H1 (cell line): ENCODE data around the gene NOP16. TPM values are rescaled to one million over a fixed set of nuclear protein-coding genes. Genes with fewer than 3 reads are reported as not detected.
A peak's percentile ranks its signal among the peaks of the same experiment; 100 is the strongest.

ENCODE experiments used
- CTCF ChIA-PET: fragments of 300-600 bp; sonication (Branson Sonifier 250); formaldehyde crosslinking; loops from one replicate; lab custom pipeline; 2021; ENCODE audit not compliant: partially characterized antibody; lab: Charles Lee
- POLR2A ChIA-PET: fragments of 300-600 bp; sonication (Branson Sonifier 250); formaldehyde crosslinking; loops from one replicate; lab custom pipeline; 2021; ENCODE audit warnings: inconsistent platforms; ENCODE audit not compliant: partially characterized antibody; lab: Charles Lee
- DNase-seq, 2 experiments: peaks; one replicate each; pipeline versions ENCODE4 v3.0.0 to v3.0.0-alpha.2; 2010 to 2022; ENCODE audit warnings: low spot score in 2 of 2, low read depth in 1 of 2, mixed read lengths in 1 of 2
- FAIRE-seq: peaks from 2 replicates; lab custom pipeline; 2011; peaks lifted over from hg19 to GRCh38; lab: Jason Lieb, UNC
- H2AFZ ChIP-seq: 2 replicates; pipeline ENCODE4 v1.8.1; 2012; ENCODE audit warnings: low read length, inconsistent platforms
- H2AK5ac ChIP-seq: 2 replicates; pipeline ENCODE4 v1.6.1; 2013; ENCODE audit warnings: low read depth, low read length
- H2BK120ac ChIP-seq: replicated peaks from 2 replicates; pipeline ENCODE3; 2013; ENCODE audit warnings: low read depth, low read length, inconsistent platforms
- H2BK12ac ChIP-seq: 2 replicates; pipeline ENCODE4 v1.6.1; 2013; ENCODE audit warnings: low read depth, low read length
- H2BK15ac ChIP-seq: 2 replicates; pipeline ENCODE4 v1.6.1; 2013; ENCODE audit warnings: low read length
- H2BK20ac ChIP-seq: 2 replicates; pipeline ENCODE4 v1.6.1; 2013; ENCODE audit warnings: low read length
- H2BK5ac ChIP-seq: 2 replicates; pipeline ENCODE4 v1.6.1; 2013; ENCODE audit warnings: low read depth, low read length
- H3K14ac ChIP-seq: 2 replicates; pipeline ENCODE4 v1.6.1; 2013; ENCODE audit warnings: inconsistent platforms; ENCODE audit not compliant: insufficient read length
- H3K18ac ChIP-seq: 2 replicates; pipeline ENCODE4 v1.6.1; 2013; ENCODE audit warnings: low read length; ENCODE audit errors: extremely low read depth
- H3K23ac ChIP-seq: 2 replicates; pipeline ENCODE4 v1.6.1; 2013; ENCODE audit warnings: inconsistent platforms; ENCODE audit not compliant: insufficient read length
- H3K23me2 ChIP-seq: 2 replicates; pipeline ENCODE4 v1.6.1; 2013; ENCODE audit warnings: low read depth, low read length
- H3K27ac ChIP-seq: 2 replicates; pipeline ENCODE4 v1.6.1; 2011; ENCODE audit warnings: low read depth, low read length, inconsistent platforms
- H3K27me3 ChIP-seq, 4 experiments: replicated peaks in 1 of 4; 1 replicate in 1 of 4; 2 replicates in 3 of 4; pipeline versions ENCODE4 v1.6.1 to v1.8.1; 2011 to 2013; ENCODE audit warnings: low read length in 3 of 4, mild to moderate bottlenecking in 3 of 4, inconsistent platforms in 2 of 4, mixed read lengths in 2 of 4, moderate library complexity in 1 of 4; ENCODE audit not compliant: control insufficient read depth in 3 of 4, insufficient read depth in 3 of 4; ENCODE audit errors: extremely low read depth in 1 of 4
- H3K36me3 ChIP-seq, 4 experiments: 2 replicates each; pipeline versions ENCODE4 v1.6.1 to v1.8.1; 2011 to 2013; ENCODE audit warnings: mild to moderate bottlenecking in 4 of 4, low read length in 3 of 4, moderate library complexity in 2 of 4, control low read depth in 1 of 4, inconsistent platforms in 1 of 4; ENCODE audit not compliant: insufficient read depth in 4 of 4, control insufficient read depth in 2 of 4
- H3K4ac ChIP-seq: replicated peaks from 2 replicates; pipeline ENCODE3; 2013; ENCODE audit warnings: low read length, low read depth, mixed read lengths, inconsistent platforms; ENCODE audit not compliant: insufficient read length
- H3K4me1 ChIP-seq, 4 experiments: replicated peaks in 1 of 4; 1 replicate in 1 of 4; 2 replicates in 3 of 4; pipeline versions ENCODE4 v1.6.1 to v1.8.1; 2011 to 2013; ENCODE audit warnings: low read length in 3 of 4, inconsistent platforms in 2 of 4, mixed read lengths in 1 of 4; ENCODE audit not compliant: insufficient read depth in 4 of 4, control insufficient read depth in 3 of 4
- H3K4me2 ChIP-seq, 2 experiments: 2 replicates each; pipeline versions ENCODE4 v1.6.1 to v1.8.1; 2011 to 2013; ENCODE audit warnings: low read depth in 2 of 2, low read length in 2 of 2, control low read depth in 1 of 2, inconsistent platforms in 1 of 2, mild to moderate bottlenecking in 1 of 2; ENCODE audit not compliant: insufficient read depth in 1 of 2
- H3K4me3 ChIP-seq, 4 experiments: fragments of 200-600, 300-600 bp in 1 of 4; sonication (generic), shearing (Covaris generic), sonication (Bioruptor Twin) in 1 of 4; 2 replicates each; pipeline versions ENCODE4 v1.5.1 to v1.8.1; 2011 to 2016; ENCODE audit warnings: low read length in 4 of 4, low read depth in 3 of 4, control low read depth in 2 of 4, inconsistent platforms in 2 of 4, mild to moderate bottlenecking in 2 of 4, mixed read lengths in 1 of 4, moderate library complexity in 1 of 4; ENCODE audit not compliant: insufficient read depth in 2 of 4; ENCODE audit errors: extremely low read depth in 1 of 4
- H3K56ac ChIP-seq: replicated peaks from 2 replicates; pipeline ENCODE3; 2013; ENCODE audit warnings: low read depth, mild to moderate bottlenecking, mixed read lengths, low read length, inconsistent platforms; ENCODE audit not compliant: insufficient read length
- H3K79me1 ChIP-seq: 2 replicates; pipeline ENCODE4 v1.6.1; 2013; ENCODE audit warnings: low read depth, low read length, control low read depth
- H3K79me2 ChIP-seq, 2 experiments: 2 replicates each; pipeline versions ENCODE4 v1.6.1 to v1.8.1; 2012 to 2013; ENCODE audit warnings: low read length in 2 of 2, mild to moderate bottlenecking in 2 of 2, inconsistent platforms in 1 of 2; ENCODE audit not compliant: insufficient read depth in 2 of 2, control insufficient read depth in 1 of 2
- H3K9ac ChIP-seq, 4 experiments: replicated peaks in 1 of 4; 1 replicate in 1 of 4; 2 replicates in 3 of 4; pipeline versions ENCODE4 v1.6.1 to v1.8.1; 2011 to 2013; ENCODE audit warnings: low read depth in 3 of 4, low read length in 3 of 4, control low read depth in 2 of 4, mild to moderate bottlenecking in 2 of 4, moderate library complexity in 2 of 4, inconsistent platforms in 1 of 4; ENCODE audit errors: extremely low read depth in 1 of 4
- H3K9me3 ChIP-seq, 2 experiments: 2 replicates each; pipeline versions ENCODE4 v1.6.1 to v1.8.1; 2012 to 2013; ENCODE audit warnings: mild to moderate bottlenecking in 2 of 2, moderate library complexity in 2 of 2, control low read depth in 1 of 2, inconsistent platforms in 1 of 2, low read depth in 1 of 2, low read length in 1 of 2, mixed read lengths in 1 of 2; ENCODE audit not compliant: insufficient read depth in 2 of 2
- H4K20me1 ChIP-seq, 2 experiments: replicated peaks in 1 of 2; 2 replicates each; pipeline versions ENCODE3 to v1.8.1; 2011 to 2013; ENCODE audit warnings: inconsistent platforms in 2 of 2, low read length in 2 of 2, mild to moderate bottlenecking in 1 of 2; ENCODE audit not compliant: insufficient read depth in 2 of 2, control insufficient read depth in 1 of 2
- H4K5ac ChIP-seq: 2 replicates; pipeline ENCODE4 v1.6.1; 2013; ENCODE audit warnings: low read length, low read depth, mixed read lengths, inconsistent platforms; ENCODE audit not compliant: insufficient read length
- H4K8ac ChIP-seq: 2 replicates; pipeline ENCODE4 v1.8.0; 2013; ENCODE audit warnings: mild to moderate bottlenecking, moderate library complexity, low read length, inconsistent platforms; ENCODE audit not compliant: insufficient read depth; ENCODE audit errors: extremely low read depth
- H4K91ac ChIP-seq: replicated peaks from 2 replicates; pipeline ENCODE3; 2013; ENCODE audit warnings: low read length, mixed read lengths, inconsistent platforms; ENCODE audit not compliant: insufficient read length
- ASH2L ChIP-seq: fragments of 200-600, 300-600 bp; sonication (generic); IDR thresholded peaks from one replicate; pipeline ENCODE4 v1.7.1; 2017; ENCODE audit warnings: low read length
- ATF3 ChIP-seq: IDR thresholded peaks from 2 replicates; pipeline ENCODE4 v1.6.1; 2011; ENCODE audit warnings: low read depth, mild to moderate bottlenecking, low read length; ENCODE audit not compliant: insufficient read depth
- EZH2 ChIP-seq: fragments of 200-600 bp; sonication (generic); IDR thresholded peaks from 2 replicates; pipeline ENCODE4 v1.7.1; 2012; ENCODE audit warnings: low read depth, mild to moderate bottlenecking, moderate library complexity, low read length, inconsistent platforms; ENCODE audit not compliant: severe bottlenecking
- MAFK ChIP-seq: IDR thresholded peaks from 2 replicates; pipeline ENCODE4 v1.6.1; 2012; ENCODE audit warnings: low read depth, mild to moderate bottlenecking, improper control_type of control experiment, low read length
- RBBP5 ChIP-seq: IDR thresholded peaks from 2 replicates; pipeline ENCODE4 v1.7.1; 2012; ENCODE audit warnings: low read depth, mild to moderate bottlenecking, inconsistent platforms, low read length, moderate library complexity, borderline replicate concordance
- SIRT6 ChIP-seq: IDR thresholded peaks from one replicate; pipeline ENCODE4 v1.7.1; 2012; ENCODE audit warnings: low read length, inconsistent platforms
- SIX5 ChIP-seq: IDR thresholded peaks from 2 replicates; pipeline ENCODE4 v1.6.1; 2011; ENCODE audit warnings: mild to moderate bottlenecking, low read depth, low read length
- SP4 ChIP-seq: IDR thresholded peaks from 2 replicates; pipeline ENCODE4 v1.6.1; 2012; ENCODE audit warnings: low read length, inconsistent platforms
- WGBS, 2 experiments: shearing (Covaris generic) in 1 of 2; methylation state at CpG; one replicate each; pipeline versions ENCODE4 v1.1.6 to v1.1.7; 2013 to 2015; ENCODE audit warnings: low lambda C conversion rate in 2 of 2, mixed read lengths in 2 of 2, inconsistent platforms in 1 of 2, low coverage in 1 of 2, missing lambda C conversion rate in 1 of 2; ENCODE audit not compliant: insufficient replicate concordance in 2 of 2, insufficient coverage in 1 of 2, insufficient read length in 1 of 2; ENCODE audit errors: extremely low coverage in 1 of 2, missing lambda C conversion rate in 1 of 2; 5-methylcytosine and 5-hydroxymethylcytosine counted together
- polyA plus RNA-seq, 7 experiments: library from polyadenylated mRNA; depleted of rRNA in 3 of 7; stranded (reverse) in 5 of 7; unstranded in 2 of 7; fragments of >200 nt in 5 of 7; fragments of 200-250 nt in 2 of 7; gene quantifications; 1 replicate in 5 of 7; 2 replicates in 1 of 7; 4 replicates in 1 of 7; pipeline versions ENCODE4 v1.2.1 to v1.2.3, GENCODE V29; 2011 to 2013; ENCODE audit warnings: missing spikeins in 2 of 7, mixed read lengths in 2 of 7
- total RNA-seq: library from RNA; stranded (reverse); fragmentation: NEBNext Ultra II Directional; extraction: Animal tissue kit (Norgen Biotek cat#: 25700); gene quantifications from 2 replicates; pipeline ENCODE4 v1.2.1, GENCODE V29; 2021

Gene NOP16
- total and polyA plus RNA-seq, 2 of the 8 experiments (the other 6 are each of a cell fraction or from before 2014, with no cell fraction given), result 46.9 to 65.2 TPM

GRCh38 chr5:176396330-176396729 is 7.9 kb upstream of the NOP16 start:
- Histone ChIP-seq H3K4me2 (no peak overlapping the region), H2AK5ac (no peak overlapping the region), H2BK5ac (no peak overlapping the region), H3K4me3 (no peak overlapping the region)
- CTCF ChIA-PET, result interaction anchor here (7.9 kb wide), 1 partner anchor 10 kb away, joined by 83 read pairs; no protein-coding TSS in a partner anchor
- DNase-seq, result no peak
- no peak for TF ChIP-seq RBBP5
- TF ChIP-seq SIX5, result no peak
- TF ChIP-seq ATF3, result no peak
- TF ChIP-seq ASH2L, result no peak
- TF ChIP-seq MAFK, result peak; percentile 33; the same call in 1 of the 2 replicates
- TF ChIP-seq EZH2, result no peak
- TF ChIP-seq SIRT6, result no peak
- no peak for TF ChIP-seq SP4
- TF ChIP-seq, all 59 proteins: peak for 1
- POLR2A ChIA-PET, result interaction anchor here (1.0 to 10.2 kb wide), 3 partner anchors 8 to 10 kb away, joined by 3 to 57 read pairs (median 4); partner anchors contain the start of gene NOP16
- no peaks in the 10 kb centered on the region for H3K27me3 ChIP-seq
- no peak overlapping the region for H4K91ac ChIP-seq
- no peak overlapping the region for H3K14ac ChIP-seq
- H3K9me3 ChIP-seq, result no peaks in the 10 kb centered on the region
- no peak overlapping the region for H2BK120ac ChIP-seq
- H2BK12ac ChIP-seq, result no peak overlapping the region
- H3K56ac ChIP-seq, result no peak overlapping the region
- WGBS, 2 experiments, result 76% methylated on average over 6 of the region's 6 CpGs; no CpG with 5 or more reads in 1 of the 2 experiments
- no peaks in the 10 kb centered on the region; a peak in 1 of 8 replicates for H3K36me3 ChIP-seq
- no peak overlapping the region for H3K9ac ChIP-seq
- H3K79me1 ChIP-seq, result no peaks in the 10 kb centered on the region
- FAIRE-seq, result no peak
- no peak overlapping the region for H4K8ac ChIP-seq
- H2AFZ ChIP-seq, result no peak overlapping the region
- no peaks in the 10 kb centered on the region for H3K79me2 ChIP-seq
- H2BK20ac ChIP-seq, result no peak overlapping the region
- no peak overlapping the region for H3K27ac ChIP-seq
- H3K18ac ChIP-seq, result no peak overlapping the region
- no peaks in the 10 kb centered on the region for H3K4me1 ChIP-seq
- H2BK15ac ChIP-seq, result no peak overlapping the region
- no peaks in the 10 kb centered on the region for H3K23me2 ChIP-seq
- H4K5ac ChIP-seq, result no peak overlapping the region
- peaks cover 0 to 1% of the 10 kb centered on the region in 2 experiments for H4K20me1 ChIP-seq
- H3K23ac ChIP-seq, result no peak overlapping the region
- H3K4ac ChIP-seq, result no peak overlapping the region
